WTC11 (cell line): Measurements from ENCODE around the gene ATP9B. TPM values are rescaled to one million over a fixed set of nuclear protein-coding genes. Genes with fewer than 3 reads are reported as not detected.

ENCODE experiments used
- ATAC-seq: fragments of 200-7000 bp; cut with Tn5 transposase; 2 replicates; pipeline ENCODE4 v1.10.0; 2021; ENCODE audit warnings: mild to moderate bottlenecking, moderate library complexity
- CTCF ChIA-PET: fragments of 300-600 bp; sonication (Branson Sonifier 250); formaldehyde crosslinking; loops from one replicate; lab custom pipeline; 2021; ENCODE audit warnings: antibody characterized with exemption; lab: Charles Lee
- POLR2A ChIA-PET: fragments of 350-600 bp; sonication (Branson Sonifier 250); formaldehyde crosslinking; loops from one replicate; lab custom pipeline; 2021; ENCODE audit warnings: antibody characterized with exemption; lab: Charles Lee
- DNase-seq: peaks from one replicate; pipeline ENCODE4 v3.0.0; 2021; ENCODE audit warnings: low spot score
- H3K27ac Mint-ChIP-seq: 2 replicates; pipeline ENCODE4 v1.8.0; 2021; ENCODE audit warnings: mixed read lengths
- H3K27me3 Mint-ChIP-seq: 2 replicates; pipeline ENCODE4 v1.8.0; 2021; ENCODE audit warnings: low read depth, mild to moderate bottlenecking, moderate library complexity, mixed read lengths
- H3K36me3 Mint-ChIP-seq: 2 replicates; pipeline ENCODE4 v1.8.0; 2021; ENCODE audit warnings: mixed read lengths
- H3K4me1 Mint-ChIP-seq: 2 replicates; pipeline ENCODE4 v1.8.0; 2022; ENCODE audit warnings: mixed read lengths
- H3K4me3 Mint-ChIP-seq: 2 replicates; pipeline ENCODE4 v1.8.0; 2021; ENCODE audit warnings: mild to moderate bottlenecking, moderate library complexity, mixed read lengths
- H3K9me3 Mint-ChIP-seq: 2 replicates; pipeline ENCODE4 v1.8.0; 2021; ENCODE audit warnings: mixed read lengths
- CBFB ChIP-seq: sonication (generic); formaldehyde crosslinking; IDR thresholded peaks from 2 replicates; pipeline ENCODE4 v1.8.1; 2022; ENCODE audit warnings: mild to moderate bottlenecking, low read depth, missing genetic modification reagents
- GTF2I ChIP-seq: fragments of 250-450 bp; sonication (Bioruptor Pico); conservative IDR thresholded peaks from 2 replicates; pipeline ENCODE4 v1.4.0; 2021; ENCODE audit warnings: mild to moderate bottlenecking
- HMGA2 ChIP-seq: fragments of 250-450 bp; sonication (Bioruptor Pico); IDR thresholded peaks from 2 replicates; pipeline ENCODE4 v1.4.0; 2021; ENCODE audit warnings: mild to moderate bottlenecking, moderate library complexity
- MXD4 ChIP-seq: fragments of 250-450 bp; sonication (Bioruptor Pico); IDR thresholded peaks from 2 replicates; pipeline ENCODE4 v1.8.0; 2021; ENCODE audit warnings: mild to moderate bottlenecking, moderate library complexity, borderline replicate concordance
- NR2C2 ChIP-seq: sonication (generic); formaldehyde crosslinking; IDR thresholded peaks from 2 replicates; pipeline ENCODE4 v1.8.0; 2022; ENCODE audit warnings: mild to moderate bottlenecking, missing genetic modification reagents
- NR3C1 ChIP-seq: sonication (generic); formaldehyde crosslinking; conservative IDR thresholded peaks from 2 replicates; pipeline ENCODE4 v1.8.1; 2023; ENCODE audit warnings: low read depth, mild to moderate bottlenecking, missing genetic modification reagents
- OVOL2 ChIP-seq: fragments of 250-450 bp; sonication (Bioruptor Pico); IDR thresholded peaks from 2 replicates; pipeline ENCODE4 v1.9.0; 2021; ENCODE audit warnings: mild to moderate bottlenecking, borderline replicate concordance
- SMAD3 ChIP-seq: sonication (generic); formaldehyde crosslinking; IDR thresholded peaks from 2 replicates; pipeline ENCODE4 v1.8.0; 2022; ENCODE audit warnings: missing genetic modification reagents, mild to moderate bottlenecking, borderline replicate concordance
- TEAD1 ChIP-seq: sonication (generic); formaldehyde crosslinking; IDR thresholded peaks from 2 replicates; pipeline ENCODE4 v1.8.0; 2022; ENCODE audit warnings: mild to moderate bottlenecking, missing genetic modification reagents
- TEAD4 ChIP-seq: sonication (generic); formaldehyde crosslinking; IDR thresholded peaks from 2 replicates; pipeline ENCODE4 v1.8.0; 2022; ENCODE audit warnings: mild to moderate bottlenecking, missing genetic modification reagents
- ZNF423 ChIP-seq: fragments of 250-450 bp; sonication (Bioruptor Pico); IDR thresholded peaks from 2 replicates; pipeline ENCODE4 v2.1.2; 2022; ENCODE audit warnings: mild to moderate bottlenecking, moderate library complexity
- total RNA-seq: library from RNA; stranded (reverse); gene quantifications from 3 replicates; pipeline ENCODE4 v1.2.3, GENCODE V29; 2021
- TF ChIP-seq, protein P1 (sequence below): fragments of 250-450 bp; sonication (Bioruptor Pico); IDR thresholded peaks from 2 replicates; pipeline ENCODE4 v1.9.0; 2021; ENCODE audit warnings: mild to moderate bottlenecking
- TF ChIP-seq, protein P2 (sequence below): sonication (generic); formaldehyde crosslinking; IDR thresholded peaks from 2 replicates; pipeline ENCODE4 v1.8.1; 2023; ENCODE audit warnings: mild to moderate bottlenecking, missing genetic modification reagents, moderate library complexity
- TF ChIP-seq, protein P3 (sequence below): fragments of 250-450 bp; sonication (Bioruptor Pico); conservative IDR thresholded peaks from 2 replicates; pipeline ENCODE4 v1.9.0; 2021; ENCODE audit warnings: mild to moderate bottlenecking
- TF ChIP-seq, protein P4 (sequence below): sonication (generic); formaldehyde crosslinking; IDR thresholded peaks from 2 replicates; pipeline ENCODE4 v1.8.0; 2023; ENCODE audit warnings: missing genetic modification reagents
- TF ChIP-seq, protein P5 (sequence below): sonication (generic); formaldehyde crosslinking; IDR thresholded peaks from 2 replicates; pipeline ENCODE4 v1.8.1; 2022; ENCODE audit warnings: mild to moderate bottlenecking, missing genetic modification reagents, moderate library complexity, borderline replicate concordance
- TF ChIP-seq, protein P6 (sequence below): sonication (generic); formaldehyde crosslinking; IDR thresholded peaks from 2 replicates; pipeline ENCODE4 v1.8.1; 2023; ENCODE audit warnings: mild to moderate bottlenecking, missing genetic modification reagents, moderate library complexity
- TF ChIP-seq, protein P7 (sequence below): sonication (generic); formaldehyde crosslinking; IDR thresholded peaks from 2 replicates; pipeline ENCODE4 v1.8.0; 2023; ENCODE audit warnings: mild to moderate bottlenecking, missing genetic modification reagents
- TF ChIP-seq, protein P8 (sequence below): sonication (generic); formaldehyde crosslinking; IDR thresholded peaks from 2 replicates; pipeline ENCODE4 v1.8.1; 2023; ENCODE audit warnings: mild to moderate bottlenecking, moderate library complexity, missing genetic modification reagents
- TF ChIP-seq, protein P9 (sequence below): sonication (generic); formaldehyde crosslinking; IDR thresholded peaks from 2 replicates; pipeline ENCODE4 v1.8.1; 2022; ENCODE audit warnings: missing genetic modification reagents, borderline replicate concordance

The ATP9B gene
- total RNA-seq, 1 experiment from 2014 or later = 19.0 TPM

DNA sequence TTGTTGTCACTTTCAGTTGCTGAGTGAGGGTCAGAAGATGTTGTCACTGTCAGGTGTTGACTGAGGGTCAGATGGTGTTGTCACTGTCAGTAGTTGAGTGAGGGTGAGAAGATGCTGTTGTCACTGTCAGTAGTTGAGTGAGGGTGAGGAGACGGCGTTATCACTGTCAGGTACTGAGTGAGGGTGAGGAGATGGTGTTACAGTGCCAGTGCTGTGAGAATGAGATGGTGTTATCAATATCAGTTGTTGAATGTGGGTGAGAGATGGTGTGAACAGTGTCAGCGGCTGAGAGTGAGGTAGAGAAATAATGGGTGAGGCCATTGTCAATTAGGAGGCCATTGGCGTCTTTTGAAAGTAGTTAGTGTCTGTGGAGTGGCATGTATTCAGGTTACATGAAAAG is 1.6 kb upstream of the ATP9B start:
- ATAC-seq (no peak), DNase-seq (no peak)
- peaks cover 35% of the 10 kb centered on the region for H3K9me3 Mint-ChIP-seq
- peaks cover 15% of the 10 kb centered on the region for H3K4me1 Mint-ChIP-seq
- no peak for TF ChIP-seq TEAD1 (CRISPR knock-in tag)
- TF ChIP-seq, protein P1, sequence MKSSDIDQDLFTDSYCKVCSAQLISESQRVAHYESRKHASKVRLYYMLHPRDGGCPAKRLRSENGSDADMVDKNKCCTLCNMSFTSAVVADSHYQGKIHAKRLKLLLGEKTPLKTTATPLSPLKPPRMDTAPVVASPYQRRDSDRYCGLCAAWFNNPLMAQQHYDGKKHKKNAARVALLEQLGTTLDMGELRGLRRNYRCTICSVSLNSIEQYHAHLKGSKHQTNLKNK (CRISPR knock-in tag) = no peak
- TF ChIP-seq, protein P2, sequence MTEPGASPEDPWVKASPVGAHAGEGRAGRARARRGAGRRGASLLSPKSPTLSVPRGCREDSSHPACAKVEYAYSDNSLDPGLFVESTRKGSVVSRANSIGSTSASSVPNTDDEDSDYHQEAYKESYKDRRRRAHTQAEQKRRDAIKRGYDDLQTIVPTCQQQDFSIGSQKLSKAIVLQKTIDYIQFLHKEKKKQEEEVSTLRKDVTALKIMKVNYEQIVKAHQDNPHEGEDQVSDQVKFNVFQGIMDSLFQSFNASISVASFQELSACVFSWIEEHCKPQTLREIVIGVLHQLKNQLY = no peak
- TF ChIP-seq, protein P3, sequence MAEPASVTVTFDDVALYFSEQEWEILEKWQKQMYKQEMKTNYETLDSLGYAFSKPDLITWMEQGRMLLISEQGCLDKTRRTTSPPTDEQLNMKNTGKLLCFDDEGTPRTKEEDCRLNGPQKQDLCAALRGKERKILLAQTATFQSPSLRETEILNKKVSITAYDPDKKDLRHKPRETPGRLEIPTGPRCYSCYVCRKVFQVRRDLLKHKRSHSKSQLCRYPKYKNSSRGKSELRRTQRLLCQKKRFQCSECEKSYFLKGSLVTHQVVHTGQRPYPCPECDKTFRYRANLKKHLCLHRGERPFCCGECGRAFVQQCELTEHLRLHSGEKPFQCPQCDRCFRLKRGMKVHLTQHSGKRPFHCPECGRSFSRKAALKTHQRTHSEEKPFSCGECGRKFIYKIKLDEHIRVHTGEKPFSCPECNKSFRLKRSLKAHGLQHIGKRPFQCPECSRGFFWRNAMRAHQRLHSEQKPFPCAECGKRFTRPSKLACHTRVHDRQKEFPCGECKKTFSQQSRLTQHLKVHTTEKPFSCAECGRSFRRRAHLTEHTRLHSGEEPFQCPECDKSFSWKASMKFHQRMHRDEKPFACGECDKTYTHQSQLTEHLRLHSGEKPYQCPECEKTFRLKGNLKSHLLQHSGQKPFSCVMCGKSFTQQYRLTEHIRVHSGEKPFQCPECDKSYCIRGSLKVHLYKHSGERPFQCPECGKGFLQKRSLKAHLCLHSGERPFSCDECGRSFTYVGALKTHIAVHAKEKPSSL = no peak
- TF ChIP-seq CBFB (CRISPR knock-in tag) = no peak
- TF ChIP-seq OVOL2 (CRISPR knock-in tag) = no peak
- no peak for TF ChIP-seq SMAD3
- TF ChIP-seq, protein P4, sequence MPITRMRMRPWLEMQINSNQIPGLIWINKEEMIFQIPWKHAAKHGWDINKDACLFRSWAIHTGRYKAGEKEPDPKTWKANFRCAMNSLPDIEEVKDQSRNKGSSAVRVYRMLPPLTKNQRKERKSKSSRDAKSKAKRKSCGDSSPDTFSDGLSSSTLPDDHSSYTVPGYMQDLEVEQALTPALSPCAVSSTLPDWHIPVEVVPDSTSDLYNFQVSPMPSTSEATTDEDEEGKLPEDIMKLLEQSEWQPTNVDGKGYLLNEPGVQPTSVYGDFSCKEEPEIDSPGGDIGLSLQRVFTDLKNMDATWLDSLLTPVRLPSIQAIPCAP = no peak
- no peak for TF ChIP-seq TEAD4 (CRISPR knock-in tag)
- TF ChIP-seq NR2C2 (CRISPR knock-in tag) = no peak
- TF ChIP-seq GTF2I (CRISPR knock-in tag) = no peak
- TF ChIP-seq, protein P5, sequence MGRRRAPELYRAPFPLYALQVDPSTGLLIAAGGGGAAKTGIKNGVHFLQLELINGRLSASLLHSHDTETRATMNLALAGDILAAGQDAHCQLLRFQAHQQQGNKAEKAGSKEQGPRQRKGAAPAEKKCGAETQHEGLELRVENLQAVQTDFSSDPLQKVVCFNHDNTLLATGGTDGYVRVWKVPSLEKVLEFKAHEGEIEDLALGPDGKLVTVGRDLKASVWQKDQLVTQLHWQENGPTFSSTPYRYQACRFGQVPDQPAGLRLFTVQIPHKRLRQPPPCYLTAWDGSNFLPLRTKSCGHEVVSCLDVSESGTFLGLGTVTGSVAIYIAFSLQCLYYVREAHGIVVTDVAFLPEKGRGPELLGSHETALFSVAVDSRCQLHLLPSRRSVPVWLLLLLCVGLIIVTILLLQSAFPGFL (CRISPR knock-in tag) = no peak
- TF ChIP-seq, protein P6, sequence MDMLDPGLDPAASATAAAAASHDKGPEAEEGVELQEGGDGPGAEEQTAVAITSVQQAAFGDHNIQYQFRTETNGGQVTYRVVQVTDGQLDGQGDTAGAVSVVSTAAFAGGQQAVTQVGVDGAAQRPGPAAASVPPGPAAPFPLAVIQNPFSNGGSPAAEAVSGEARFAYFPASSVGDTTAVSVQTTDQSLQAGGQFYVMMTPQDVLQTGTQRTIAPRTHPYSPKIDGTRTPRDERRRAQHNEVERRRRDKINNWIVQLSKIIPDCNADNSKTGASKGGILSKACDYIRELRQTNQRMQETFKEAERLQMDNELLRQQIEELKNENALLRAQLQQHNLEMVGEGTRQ (CRISPR knock-in tag) = no peak
- TF ChIP-seq MXD4 (CRISPR knock-in tag) = no peak
- TF ChIP-seq HMGA2 = no peak
- TF ChIP-seq, protein P7, sequence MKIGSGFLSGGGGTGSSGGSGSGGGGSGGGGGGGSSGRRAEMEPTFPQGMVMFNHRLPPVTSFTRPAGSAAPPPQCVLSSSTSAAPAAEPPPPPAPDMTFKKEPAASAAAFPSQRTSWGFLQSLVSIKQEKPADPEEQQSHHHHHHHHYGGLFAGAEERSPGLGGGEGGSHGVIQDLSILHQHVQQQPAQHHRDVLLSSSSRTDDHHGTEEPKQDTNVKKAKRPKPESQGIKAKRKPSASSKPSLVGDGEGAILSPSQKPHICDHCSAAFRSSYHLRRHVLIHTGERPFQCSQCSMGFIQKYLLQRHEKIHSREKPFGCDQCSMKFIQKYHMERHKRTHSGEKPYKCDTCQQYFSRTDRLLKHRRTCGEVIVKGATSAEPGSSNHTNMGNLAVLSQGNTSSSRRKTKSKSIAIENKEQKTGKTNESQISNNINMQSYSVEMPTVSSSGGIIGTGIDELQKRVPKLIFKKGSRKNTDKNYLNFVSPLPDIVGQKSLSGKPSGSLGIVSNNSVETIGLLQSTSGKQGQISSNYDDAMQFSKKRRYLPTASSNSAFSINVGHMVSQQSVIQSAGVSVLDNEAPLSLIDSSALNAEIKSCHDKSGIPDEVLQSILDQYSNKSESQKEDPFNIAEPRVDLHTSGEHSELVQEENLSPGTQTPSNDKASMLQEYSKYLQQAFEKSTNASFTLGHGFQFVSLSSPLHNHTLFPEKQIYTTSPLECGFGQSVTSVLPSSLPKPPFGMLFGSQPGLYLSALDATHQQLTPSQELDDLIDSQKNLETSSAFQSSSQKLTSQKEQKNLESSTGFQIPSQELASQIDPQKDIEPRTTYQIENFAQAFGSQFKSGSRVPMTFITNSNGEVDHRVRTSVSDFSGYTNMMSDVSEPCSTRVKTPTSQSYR (CRISPR knock-in tag) = no peak
- H3K27me3 Mint-ChIP-seq = peaks cover 32% of the 10 kb centered on the region
- no peak overlapping the region for H3K27ac Mint-ChIP-seq
- CTCF ChIA-PET = no interaction called here
- peak overlapping the region; percentile 4 for H3K4me3 Mint-ChIP-seq
- POLR2A ChIA-PET = no interaction called here
- peaks cover 38% of the 10 kb centered on the region for H3K36me3 Mint-ChIP-seq

DNA sequence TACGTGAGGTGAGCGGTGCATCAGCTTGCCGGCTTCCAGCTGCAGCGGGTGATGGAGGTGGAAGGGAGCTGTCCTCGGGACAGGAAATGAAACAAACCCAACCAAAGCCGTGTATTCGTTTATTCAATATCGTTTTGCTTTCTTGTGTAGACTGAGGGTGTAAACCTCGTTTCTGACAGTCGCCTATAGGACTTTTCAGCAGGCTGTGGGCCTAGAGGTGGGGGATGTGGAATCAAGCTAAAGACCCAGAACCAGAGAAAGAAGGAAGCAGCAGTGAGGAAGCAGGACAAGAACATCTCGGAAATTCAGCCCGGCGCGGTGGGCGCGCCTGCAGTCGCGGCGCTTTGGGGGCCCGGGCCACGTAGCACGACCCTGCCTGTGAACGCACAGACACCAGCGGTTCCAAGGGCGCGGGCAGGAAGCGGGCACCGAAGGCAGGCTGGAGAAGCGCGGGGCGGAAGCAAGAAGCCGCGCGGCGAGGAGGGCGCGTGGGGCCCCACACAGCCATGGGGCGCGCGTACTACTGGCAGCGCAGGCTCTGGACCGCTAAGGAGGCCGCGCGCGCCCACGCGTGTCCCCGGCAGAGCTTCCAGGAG is 755 bp upstream of the ATP9B start:
- ChIA-PET POLR2A (no interaction called here), CTCF (no interaction called here)
- H3K27ac Mint-ChIP-seq = peak overlapping the region; percentile 78
- H3K27me3 Mint-ChIP-seq = peaks cover 32% of the 10 kb centered on the region
- peak; percentile 10 for ATAC-seq
- H3K4me1 Mint-ChIP-seq = peaks cover 15% of the 10 kb centered on the region
- peaks cover 35% of the 10 kb centered on the region for H3K9me3 Mint-ChIP-seq
- H3K36me3 Mint-ChIP-seq = peaks cover 46% of the 10 kb centered on the region
- peak; percentile 32 for DNase-seq
- H3K4me3 Mint-ChIP-seq = peak overlapping the region; percentile 69
- TF ChIP-seq, protein P8, sequence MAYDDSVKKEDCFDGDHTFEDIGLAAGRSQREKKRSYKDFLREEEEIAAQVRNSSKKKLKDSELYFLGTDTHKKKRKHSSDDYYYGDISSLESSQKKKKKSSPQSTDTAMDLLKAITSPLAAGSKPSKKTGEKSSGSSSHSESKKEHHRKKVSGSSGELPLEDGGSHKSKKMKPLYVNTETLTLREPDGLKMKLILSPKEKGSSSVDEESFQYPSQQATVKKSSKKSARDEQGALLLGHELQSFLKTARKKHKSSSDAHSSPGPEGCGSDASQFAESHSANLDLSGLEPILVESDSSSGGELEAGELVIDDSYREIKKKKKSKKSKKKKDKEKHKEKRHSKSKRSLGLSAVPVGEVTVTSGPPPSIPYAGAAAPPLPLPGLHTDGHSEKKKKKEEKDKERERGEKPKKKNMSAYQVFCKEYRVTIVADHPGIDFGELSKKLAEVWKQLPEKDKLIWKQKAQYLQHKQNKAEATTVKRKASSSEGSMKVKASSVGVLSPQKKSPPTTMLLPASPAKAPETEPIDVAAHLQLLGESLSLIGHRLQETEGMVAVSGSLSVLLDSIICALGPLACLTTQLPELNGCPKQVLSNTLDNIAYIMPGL (CRISPR knock-in tag) = no peak
- TF ChIP-seq, protein P2 = no peak
- TF ChIP-seq NR3C1 (CRISPR knock-in tag) (no peak), ZNF423 (no peak)
- TF ChIP-seq, protein P9, sequence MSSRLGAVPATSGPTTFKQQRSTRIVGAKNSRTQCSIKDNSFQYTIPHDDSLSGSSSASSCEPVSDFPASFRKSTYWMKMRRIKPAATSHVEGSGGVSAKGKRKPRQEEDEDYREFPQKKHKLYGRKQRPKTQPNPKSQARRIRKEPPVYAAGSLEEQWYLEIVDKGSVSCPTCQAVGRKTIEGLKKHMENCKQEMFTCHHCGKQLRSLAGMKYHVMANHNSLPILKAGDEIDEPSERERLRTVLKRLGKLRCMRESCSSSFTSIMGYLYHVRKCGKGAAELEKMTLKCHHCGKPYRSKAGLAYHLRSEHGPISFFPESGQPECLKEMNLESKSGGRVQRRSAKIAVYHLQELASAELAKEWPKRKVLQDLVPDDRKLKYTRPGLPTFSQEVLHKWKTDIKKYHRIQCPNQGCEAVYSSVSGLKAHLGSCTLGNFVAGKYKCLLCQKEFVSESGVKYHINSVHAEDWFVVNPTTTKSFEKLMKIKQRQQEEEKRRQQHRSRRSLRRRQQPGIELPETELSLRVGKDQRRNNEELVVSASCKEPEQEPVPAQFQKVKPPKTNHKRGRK (CRISPR knock-in tag) = 0 out of 2 replicates have a peak, but pooled peaks have one; percentile 67
